ENCODE measurements around the gene FAM47E. TPM values are rescaled to one million over a fixed set of nuclear protein-coding genes. Genes with fewer than 3 reads are reported as not detected.

Gene FAM47E
- total RNA-seq, 1 experiment from 2014 or later: not detected

Other genes with a start within 250 kb of the FAM47E start
- not detected in 2 replicates for gene CXCL9, start 244.2 kb upstream of the FAM47E start, total RNA-seq (2014; rRNA removed; shearing (Covaris generic))
- gene CXCL10, start 228.2 kb upstream of the FAM47E start, total RNA-seq (2014; rRNA removed; shearing (Covaris generic)): not detected in 2 replicates
- not detected in 2 replicates for gene CXCL11, start 215.7 kb upstream of the FAM47E start, total RNA-seq (2014; rRNA removed; shearing (Covaris generic))
- not detected in 2 replicates for gene ART3, start 177.0 kb upstream of the FAM47E start, total RNA-seq (2014; rRNA removed; shearing (Covaris generic))
- gene NUP54, start 103.3 kb upstream of the FAM47E start, total RNA-seq (2014; rRNA removed; shearing (Covaris generic)): 59.5 and 63.9 TPM in 2 replicates
- 76.0 and 79.0 TPM in 2 replicates for gene SCARB2, start 37.9 kb upstream of the FAM47E start, total RNA-seq (2014; rRNA removed; shearing (Covaris generic))
- 3.5 and 4.7 TPM in 2 replicates for gene STBD1, start 55.0 kb downstream of the FAM47E start, total RNA-seq (2014; rRNA removed; shearing (Covaris generic))
- gene CCDC158, start 169.4 kb downstream of the FAM47E start, total RNA-seq (2014; rRNA removed; shearing (Covaris generic)): not detected in 2 replicates
- gene SHROOM3, start 183.5 kb downstream of the FAM47E start, total RNA-seq (2014; rRNA removed; shearing (Covaris generic)): 8.0 and 11.8 TPM in 2 replicates